ENCODE results near the gene FILIP1L. TPM values are rescaled to one million over a fixed set of nuclear protein-coding genes. Genes with fewer than 3 reads are reported as not detected.

The FILIP1L gene
- total and polyA plus RNA-seq, 2 of the 4 experiments (the other 2 are of a cell fraction): 11.5 to 19.9 TPM

DNA sequence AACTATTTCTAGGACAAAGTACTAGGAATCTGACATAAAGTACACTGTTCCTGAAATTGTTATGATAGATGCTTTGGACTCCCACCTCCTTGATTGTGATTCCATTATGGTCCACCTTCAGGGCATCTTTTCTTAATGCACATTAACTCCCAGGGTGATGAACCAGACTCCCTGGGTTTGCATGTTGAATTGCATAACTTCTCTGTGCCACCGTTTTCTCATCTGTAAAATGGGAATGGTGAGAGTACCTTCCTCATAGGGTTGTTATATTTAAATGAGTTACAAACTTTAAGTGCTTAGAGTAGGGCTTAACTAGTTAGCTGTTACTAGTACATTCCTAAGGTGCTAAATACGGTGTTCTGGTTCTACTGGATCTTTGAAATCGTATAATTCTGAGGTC, 214.7 kb downstream of the FILIP1L start:
- no peak overlapping the region for H3K4me3 ChIP-seq (ENCODE audit: insufficient read depth, low read depth, low read length)
- H3K56ac ChIP-seq (ENCODE audit: extremely low read depth, insufficient read depth, low read length): no peak overlapping the region
- peaks cover 9 to 15% of the 10 kb centered on the region in 2 experiments for H3K79me1 ChIP-seq (ENCODE audit: low read depth in 1 of 2, low read length in 2 of 2)
- dilution Hi-C loops (cut with HindIII; ENCODE audit: low sequenced_read_pairs, unreplicated experiment): no loop called here
- H3K36me3 ChIP-seq (ENCODE audit: control insufficient read depth, insufficient read depth, low read length): no peaks in the 10 kb centered on the region
- H3K9ac ChIP-seq (ENCODE audit: low read depth, low read length): no peak overlapping the region
- H4K5ac ChIP-seq (ENCODE audit: low read depth, low read length): no peak overlapping the region
- peaks cover 9% of the 10 kb centered on the region for H3K4me1 ChIP-seq (ENCODE audit: control insufficient read depth, insufficient read depth, low read length)
- peak overlapping the region; percentile 66 for H4K91ac ChIP-seq (ENCODE audit: insufficient read depth, low read depth, low read length)
- H3K9me1 ChIP-seq (ENCODE audit: insufficient read depth, low read length): peaks cover 4% of the 10 kb centered on the region; the same call in 1 of the 2 replicates
- H2BK20ac ChIP-seq (ENCODE audit: low read depth, low read length): peak overlapping the region; percentile 30
- H2AK9ac ChIP-seq (replicated peaks; ENCODE audit: low read depth, low read length, poor library complexity): no peak overlapping the region
- peak overlapping the region; percentile 45; the same call in 1 of the 2 replicates for H2BK120ac ChIP-seq (ENCODE audit: low read depth, low read length)
- no peak overlapping the region for H3K27ac ChIP-seq (ENCODE audit: insufficient read depth, low read length)
- CTCF ChIA-PET: interaction anchor here (0.6 kb wide), 1 partner anchor 294 kb away, joined by 3 read pairs; no protein-coding TSS in a partner anchor
- peak overlapping the region; percentile 59 for H3K4ac ChIP-seq (ENCODE audit: low read depth, low read length)
- H2BK5ac ChIP-seq (ENCODE audit: low read depth, low read length, poor library complexity, severe bottlenecking): no peak overlapping the region
- POLR2A ChIA-PET (ENCODE audit: unreplicated experiment): no interaction called here
- intact Hi-C loops (cut with micrococcal nuclease): loop anchor here (5.0 kb wide), 1 partner anchor 53 kb away; no protein-coding TSS in a partner anchor
- H2AFZ ChIP-seq (replicated peaks; ENCODE audit: low read length, poor library complexity): no peak overlapping the region
- H4K8ac ChIP-seq (ENCODE audit: low read depth in 2 of 2, low read length in 2 of 2): peak overlapping the region; percentile 29 to 43; a peak in 2 of 4 replicates
- peak overlapping the region; percentile 28; the same call in 1 of the 2 replicates for H3K18ac ChIP-seq (ENCODE audit: low read depth, low read length)
- in situ Hi-C loops (cut with MboI; ENCODE audit: low sequenced_read_pairs): no loop called here
- TF ChIP-seq, protein P1, sequence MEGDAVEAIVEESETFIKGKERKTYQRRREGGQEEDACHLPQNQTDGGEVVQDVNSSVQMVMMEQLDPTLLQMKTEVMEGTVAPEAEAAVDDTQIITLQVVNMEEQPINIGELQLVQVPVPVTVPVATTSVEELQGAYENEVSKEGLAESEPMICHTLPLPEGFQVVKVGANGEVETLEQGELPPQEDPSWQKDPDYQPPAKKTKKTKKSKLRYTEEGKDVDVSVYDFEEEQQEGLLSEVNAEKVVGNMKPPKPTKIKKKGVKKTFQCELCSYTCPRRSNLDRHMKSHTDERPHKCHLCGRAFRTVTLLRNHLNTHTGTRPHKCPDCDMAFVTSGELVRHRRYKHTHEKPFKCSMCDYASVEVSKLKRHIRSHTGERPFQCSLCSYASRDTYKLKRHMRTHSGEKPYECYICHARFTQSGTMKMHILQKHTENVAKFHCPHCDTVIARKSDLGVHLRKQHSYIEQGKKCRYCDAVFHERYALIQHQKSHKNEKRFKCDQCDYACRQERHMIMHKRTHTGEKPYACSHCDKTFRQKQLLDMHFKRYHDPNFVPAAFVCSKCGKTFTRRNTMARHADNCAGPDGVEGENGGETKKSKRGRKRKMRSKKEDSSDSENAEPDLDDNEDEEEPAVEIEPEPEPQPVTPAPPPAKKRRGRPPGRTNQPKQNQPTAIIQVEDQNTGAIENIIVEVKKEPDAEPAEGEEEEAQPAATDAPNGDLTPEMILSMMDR (conservative IDR thresholded peaks at IDR 0.05; ENCODE audit: low read depth, low read length): no peak
- TF ChIP-seq BHLHE40 (IDR thresholded peaks at IDR 0.05; ENCODE audit: low read depth, low read length): no peak
- no peak for TF ChIP-seq FOS (IDR thresholded peaks at IDR 0.05; ENCODE audit: low read depth, low read length)
- TF ChIP-seq MAZ (IDR thresholded peaks at IDR 0.05; ENCODE audit: borderline replicate concordance, low read depth, low read length): no peak
- TF ChIP-seq, protein P2, sequence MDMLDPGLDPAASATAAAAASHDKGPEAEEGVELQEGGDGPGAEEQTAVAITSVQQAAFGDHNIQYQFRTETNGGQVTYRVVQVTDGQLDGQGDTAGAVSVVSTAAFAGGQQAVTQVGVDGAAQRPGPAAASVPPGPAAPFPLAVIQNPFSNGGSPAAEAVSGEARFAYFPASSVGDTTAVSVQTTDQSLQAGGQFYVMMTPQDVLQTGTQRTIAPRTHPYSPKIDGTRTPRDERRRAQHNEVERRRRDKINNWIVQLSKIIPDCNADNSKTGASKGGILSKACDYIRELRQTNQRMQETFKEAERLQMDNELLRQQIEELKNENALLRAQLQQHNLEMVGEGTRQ (IDR thresholded peaks at IDR 0.05; ENCODE audit: low read depth, low read length): no peak
- no peak for TF ChIP-seq POLR2A (IDR thresholded peaks at IDR 0.05; ENCODE audit: low read depth, low read length)
- no peak for TF ChIP-seq NFE2L2 (IDR thresholded peaks at IDR 0.05; ENCODE audit: low read depth, low read length)
- no peak for TF ChIP-seq RCOR1 (IDR thresholded peaks at IDR 0.05; ENCODE audit: insufficient replicate concordance, low read length)
- TF ChIP-seq MAFK (IDR thresholded peaks at IDR 0.05; ENCODE audit: low read depth, low read length): no peak
- TF ChIP-seq, protein P3, sequence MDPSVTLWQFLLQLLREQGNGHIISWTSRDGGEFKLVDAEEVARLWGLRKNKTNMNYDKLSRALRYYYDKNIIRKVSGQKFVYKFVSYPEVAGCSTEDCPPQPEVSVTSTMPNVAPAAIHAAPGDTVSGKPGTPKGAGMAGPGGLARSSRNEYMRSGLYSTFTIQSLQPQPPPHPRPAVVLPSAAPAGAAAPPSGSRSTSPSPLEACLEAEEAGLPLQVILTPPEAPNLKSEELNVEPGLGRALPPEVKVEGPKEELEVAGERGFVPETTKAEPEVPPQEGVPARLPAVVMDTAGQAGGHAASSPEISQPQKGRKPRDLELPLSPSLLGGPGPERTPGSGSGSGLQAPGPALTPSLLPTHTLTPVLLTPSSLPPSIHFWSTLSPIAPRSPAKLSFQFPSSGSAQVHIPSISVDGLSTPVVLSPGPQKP (IDR thresholded peaks at IDR 0.05; ENCODE audit: borderline replicate concordance, low read depth, low read length): no peak
- TF ChIP-seq RAD21 (IDR thresholded peaks at IDR 0.05; ENCODE audit: low read length): no peak
- TF ChIP-seq CEBPB (IDR thresholded peaks at IDR 0.05; ENCODE audit: low read depth, low read length): no peak
- no peak for TF ChIP-seq MXI1 (IDR thresholded peaks at IDR 0.05; ENCODE audit: borderline replicate concordance, low read depth, low read length)
- TF ChIP-seq SMC3 (IDR thresholded peaks at IDR 0.05; ENCODE audit: low read depth, low read length): no peak
- no peak for TF ChIP-seq RFX5 (IDR thresholded peaks at IDR 0.05; ENCODE audit: low read depth, low read length)
- no peak for TF ChIP-seq CHD1 (IDR thresholded peaks at IDR 0.05; ENCODE audit: low read depth, low read length)
- no peak overlapping the region for H3K23ac ChIP-seq (ENCODE audit: low read depth, low read length)
- H2BK15ac ChIP-seq (ENCODE audit: low read depth, low read length): peak overlapping the region; percentile 91; the same call in 1 of the 3 replicates
- H3K14ac ChIP-seq (replicated peaks; ENCODE audit: low read depth, low read length): no peak overlapping the region; the same call in 1 of the 2 replicates
- H4K20me1 ChIP-seq (ENCODE audit: insufficient read depth, low read length): no peaks in the 10 kb centered on the region
- DNase-seq (no peak), ATAC-seq (ENCODE audit: low read depth) (no peak)
- peak overlapping the region; percentile 74; the same call in 1 of the 2 replicates for H2AK5ac ChIP-seq (ENCODE audit: low read depth, low read length)
- no peak overlapping the region for H3K4me2 ChIP-seq (ENCODE audit: low read depth, low read length)
- H3K9me3 ChIP-seq (ENCODE audit: control insufficient read depth, insufficient read depth, low read length): no peaks in the 10 kb centered on the region
- H3K27me3 ChIP-seq (ENCODE audit: control insufficient read depth, insufficient read depth, low read length): no peaks in the 10 kb centered on the region
- BruUV-seq (replicated peaks): no TSS peak
- WGBS, 2 experiments (ENCODE audit: extremely low coverage in 2 of 2, insufficient read length in 1 of 2): no CpG with 5 or more reads among the region's 3 CpGs

All from IMR-90 (cell line).